HG03342 (cell line): ENCODE data around the gene CKM.
"Not testable (repeated sequence)": the region's sequence is repeated elsewhere in the genome, so short reads cannot be mapped to it uniquely, and the experiment has no call there.

Experiments used
- ATAC-seq: cut with Tn5 transposase; IDR thresholded peaks from one replicate; pipeline ENCODE4 v1.9.1; 2021; ENCODE audit warnings: mild to moderate bottlenecking, moderate library complexity; ENCODE audit not compliant: unreplicated experiment

Gene CKM

DNA sequence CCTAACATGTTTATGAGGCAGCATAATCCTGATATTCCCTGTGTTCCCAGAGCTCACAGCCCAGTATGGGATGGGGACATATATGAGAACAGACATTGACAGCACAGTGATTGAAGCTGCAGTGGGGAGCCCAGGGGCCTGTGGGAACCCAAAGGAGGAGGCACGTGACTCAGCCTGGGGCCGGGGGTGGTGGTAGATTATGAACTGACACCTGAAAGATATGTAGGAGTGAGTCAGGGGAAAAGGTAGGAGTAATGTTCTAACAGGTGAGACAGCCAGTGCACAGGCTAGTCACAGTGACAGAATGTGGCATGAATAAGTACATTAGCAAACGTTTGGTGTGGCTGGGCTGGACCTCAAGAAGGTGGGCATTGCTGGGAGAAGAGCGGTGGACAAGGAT is 29.0 kb downstream of the CKM start:
- ATAC-seq: no peak

DNA sequence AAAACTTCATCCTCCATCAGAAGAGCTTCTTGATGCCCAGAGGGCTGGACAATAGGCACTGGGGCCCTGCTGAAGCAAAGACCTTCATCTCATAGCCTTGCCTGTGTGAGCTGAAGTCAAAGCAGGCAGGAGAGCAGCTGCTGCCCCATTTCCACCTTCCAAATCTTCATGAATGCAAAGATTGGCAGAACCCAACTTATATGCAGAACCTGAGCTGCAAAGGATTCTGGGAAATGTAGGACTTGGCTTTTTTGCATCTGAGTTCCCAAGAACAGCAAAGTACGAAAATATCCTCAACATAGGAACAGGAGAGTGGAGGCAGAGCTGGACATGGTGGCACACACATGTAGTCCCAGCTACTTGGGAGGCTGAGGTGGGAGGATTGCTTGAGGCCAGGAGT is 30.8 kb downstream of the CKM start:
- no peak for ATAC-seq

DNA sequence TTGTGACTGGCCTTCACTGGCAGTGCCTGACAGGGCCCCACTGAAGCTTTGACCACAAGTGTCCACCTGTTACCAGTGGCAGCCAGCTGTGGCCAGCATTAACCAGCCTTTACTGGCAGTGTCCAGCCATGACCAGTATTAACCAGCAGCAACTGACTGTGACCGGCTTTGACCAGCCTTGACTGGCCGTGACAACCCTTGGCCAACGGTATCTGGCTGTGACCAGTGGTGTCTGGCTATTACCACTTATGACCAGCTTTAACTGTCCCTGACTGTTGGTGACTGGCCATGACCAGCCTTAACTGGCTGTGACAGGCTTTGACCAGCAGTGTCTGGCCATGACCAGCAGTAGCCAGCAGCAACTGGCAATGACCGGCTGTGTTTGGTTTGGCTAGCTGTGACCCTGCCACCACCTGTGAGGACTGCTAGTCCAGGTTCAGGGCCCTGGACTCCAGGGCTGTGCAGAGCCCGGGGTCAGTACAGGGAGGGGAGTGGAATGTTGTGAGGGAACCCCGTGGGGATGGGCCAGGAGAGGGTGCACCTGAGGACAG is 32.2 kb downstream of the CKM start:
- ATAC-seq: no peak

DNA sequence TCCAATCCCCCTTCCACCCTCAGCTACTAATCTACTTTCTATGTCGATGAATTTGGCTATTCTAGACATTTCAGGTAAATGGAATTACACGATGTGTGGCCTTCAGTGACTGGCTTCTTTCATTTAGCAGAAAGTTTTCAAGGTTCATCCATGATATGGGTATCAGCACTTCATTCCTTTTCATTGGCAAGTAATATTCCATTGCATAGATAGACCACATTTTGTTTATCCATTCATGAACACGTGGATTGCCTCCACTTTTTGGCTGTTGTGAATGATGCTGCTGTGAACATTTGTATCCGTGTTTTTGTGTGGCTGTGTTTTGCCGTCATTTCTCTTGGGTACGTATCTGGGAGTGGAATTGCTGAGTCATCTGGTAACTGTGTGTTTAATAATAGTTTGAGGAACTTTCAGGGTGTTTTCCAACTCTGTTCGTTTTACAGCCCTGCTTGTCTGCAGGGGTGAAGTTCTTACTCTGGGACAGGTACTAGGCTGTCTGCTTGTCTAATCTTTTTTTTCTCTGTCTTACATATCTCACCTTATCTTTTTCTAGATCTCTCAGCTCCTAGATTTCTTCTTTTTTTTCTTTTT is 39.1 kb downstream of the CKM start:
- ATAC-seq: no peak

DNA sequence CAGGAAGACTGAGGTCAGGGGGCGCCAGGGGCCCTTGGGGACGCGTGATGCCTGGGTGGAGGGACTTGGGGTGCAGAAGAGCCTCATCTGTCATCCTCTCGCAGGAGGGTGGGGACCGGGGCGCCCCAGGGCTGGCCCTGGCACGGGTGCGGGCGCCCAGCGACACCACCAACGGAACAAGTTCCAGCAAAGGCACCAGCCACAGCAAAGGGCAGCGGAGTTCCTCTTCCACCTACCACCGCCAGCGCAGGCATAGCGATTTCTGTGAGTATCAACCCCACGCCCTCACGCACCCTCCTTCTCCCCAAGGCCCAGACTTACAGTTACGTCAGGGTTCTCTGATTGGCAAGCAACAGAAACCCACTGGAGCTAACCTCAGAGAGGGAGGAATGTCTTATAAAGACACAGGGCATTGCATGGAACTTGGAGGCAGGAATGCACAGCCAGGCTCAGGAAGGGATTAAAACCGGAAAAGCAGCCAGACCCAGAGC is 42.2 kb downstream of the CKM start:
- no peak for ATAC-seq

DNA sequence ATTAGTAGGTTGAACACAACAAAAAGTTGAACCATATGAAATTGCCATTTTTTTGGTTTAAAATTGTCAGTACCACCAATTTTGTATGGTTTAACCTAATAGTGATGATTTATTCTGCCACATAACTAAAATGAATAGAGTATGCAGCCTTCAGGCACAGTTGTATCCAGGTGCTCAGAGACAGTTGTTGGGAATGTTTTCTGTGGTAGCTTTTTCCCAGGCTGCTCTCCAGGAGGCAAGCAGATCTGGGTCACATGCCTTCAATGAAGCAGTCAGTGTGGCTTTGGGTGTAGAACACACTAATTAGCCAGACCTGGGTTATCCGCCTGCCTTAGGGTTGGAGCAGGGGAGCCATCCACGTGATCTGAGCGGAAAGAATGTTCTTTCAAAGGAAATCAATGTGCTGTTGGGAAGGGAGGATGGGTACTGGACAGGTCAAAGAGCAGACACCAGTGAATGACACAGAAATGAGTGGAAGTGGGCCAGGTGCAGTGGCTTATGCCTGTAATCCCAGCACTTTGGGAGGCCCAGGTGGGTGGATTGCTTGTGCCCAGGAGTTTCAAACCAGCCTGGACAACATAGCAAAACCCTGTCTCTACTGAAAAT is 43.0 kb downstream of the CKM start:
- ATAC-seq: no peak

DNA sequence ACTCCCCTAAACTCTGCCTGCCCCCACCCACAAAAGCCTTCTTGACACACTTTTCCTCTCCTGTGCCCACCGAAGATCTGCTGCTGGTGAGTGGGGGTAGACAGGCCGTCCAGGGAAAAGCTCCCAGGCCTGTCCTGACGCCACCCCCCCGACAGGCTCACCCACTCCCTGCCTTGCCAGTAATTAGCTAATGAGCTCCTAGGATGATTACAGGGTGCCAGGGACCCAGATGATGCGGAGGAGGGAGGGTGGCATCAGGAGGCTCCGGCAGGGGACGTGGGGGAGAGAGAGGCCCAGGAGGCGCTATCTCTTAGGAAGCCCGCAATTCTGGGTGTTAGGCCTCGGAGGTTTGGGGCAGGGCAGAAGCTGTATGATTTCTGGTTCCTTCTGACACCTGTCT is 44.6 kb downstream of the CKM start:
- ATAC-seq: no peak

DNA sequence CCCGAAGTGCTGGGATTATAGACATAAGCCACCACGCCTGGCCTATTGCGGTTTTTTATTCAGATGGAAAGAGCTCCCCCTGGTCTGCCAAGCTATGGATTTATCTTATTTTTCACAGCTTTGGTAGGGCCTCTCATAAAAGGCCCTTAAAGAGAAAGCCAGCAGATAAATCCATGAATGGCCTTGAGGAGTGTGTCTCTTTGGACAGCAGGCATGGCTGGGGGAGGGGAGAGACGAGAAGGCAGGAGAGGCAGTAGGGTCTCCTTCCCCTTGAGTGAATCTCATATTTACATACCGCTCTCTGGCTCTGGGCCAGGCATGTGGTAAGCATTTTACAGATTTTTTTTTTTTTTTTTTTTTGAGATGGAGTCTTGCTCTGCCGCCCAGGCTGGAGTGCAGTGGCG is 46.4 kb downstream of the CKM start:
- no peak for ATAC-seq

DNA sequence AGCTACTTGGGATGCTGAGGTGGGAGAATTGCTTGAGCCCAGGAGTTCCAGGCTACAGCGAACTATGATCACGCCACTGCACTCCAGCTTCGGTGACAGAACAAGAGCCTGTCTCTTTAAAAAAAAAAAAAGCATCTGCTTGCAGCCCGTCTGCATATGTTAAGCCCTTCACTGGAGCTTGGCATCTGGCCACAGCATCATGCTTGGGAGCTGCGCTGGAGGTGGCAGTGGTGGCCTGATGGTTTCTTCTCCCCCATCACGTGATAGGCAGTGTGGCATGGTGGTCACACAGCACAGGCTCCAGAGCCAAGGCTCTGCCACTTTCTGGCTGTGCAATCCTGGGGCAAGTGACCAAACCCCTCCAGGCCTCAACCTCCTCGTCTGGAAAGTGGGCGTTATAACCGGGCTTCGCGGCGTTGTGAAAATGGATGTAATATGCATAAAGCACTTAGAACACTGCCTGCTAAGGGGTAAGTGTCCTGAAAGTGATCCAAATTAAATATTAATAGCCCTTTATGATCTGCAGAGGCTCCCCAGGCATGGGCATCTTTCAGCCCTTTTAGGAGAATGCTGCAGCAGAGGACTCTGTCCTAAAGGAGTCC is 47.2 kb downstream of the CKM start:
- ATAC-seq: no peak

DNA sequence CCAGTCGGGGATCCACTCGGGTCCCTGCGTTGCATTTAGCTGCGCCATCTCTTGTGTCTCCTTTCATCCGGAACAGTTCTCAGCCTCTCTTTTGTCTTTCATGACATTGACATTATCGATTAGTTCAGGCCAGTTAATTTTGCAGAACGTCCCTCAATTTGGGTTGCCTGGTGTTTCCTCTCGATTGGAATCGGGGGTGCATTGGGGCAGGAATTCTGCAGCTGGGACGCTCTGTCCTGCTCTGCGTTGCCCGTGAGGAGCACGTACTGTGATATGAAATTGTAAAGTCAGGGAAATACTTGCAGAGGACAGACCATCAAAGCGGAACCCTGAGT is 49.2 kb downstream of the CKM start:
- ATAC-seq: no peak

DNA sequence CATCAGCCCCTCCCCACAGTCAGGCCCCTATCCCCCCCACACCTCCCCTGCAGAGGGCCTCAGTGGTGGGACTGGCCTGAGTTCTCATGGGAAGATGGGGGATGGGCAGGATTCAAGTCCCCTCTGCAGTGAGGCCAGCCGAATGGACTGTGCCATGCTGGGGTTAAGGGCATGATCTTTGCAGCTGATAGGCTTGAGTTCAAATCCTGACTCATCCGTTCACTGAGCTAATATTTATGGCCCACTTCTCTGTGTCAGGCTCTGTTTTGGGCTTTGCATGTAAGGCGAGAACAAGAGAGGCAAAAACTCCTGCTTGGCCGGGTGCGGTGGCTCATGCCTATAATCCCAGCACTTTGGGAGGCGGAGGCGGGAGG is 51.0 kb downstream of the CKM start:
- no peak for ATAC-seq

DNA sequence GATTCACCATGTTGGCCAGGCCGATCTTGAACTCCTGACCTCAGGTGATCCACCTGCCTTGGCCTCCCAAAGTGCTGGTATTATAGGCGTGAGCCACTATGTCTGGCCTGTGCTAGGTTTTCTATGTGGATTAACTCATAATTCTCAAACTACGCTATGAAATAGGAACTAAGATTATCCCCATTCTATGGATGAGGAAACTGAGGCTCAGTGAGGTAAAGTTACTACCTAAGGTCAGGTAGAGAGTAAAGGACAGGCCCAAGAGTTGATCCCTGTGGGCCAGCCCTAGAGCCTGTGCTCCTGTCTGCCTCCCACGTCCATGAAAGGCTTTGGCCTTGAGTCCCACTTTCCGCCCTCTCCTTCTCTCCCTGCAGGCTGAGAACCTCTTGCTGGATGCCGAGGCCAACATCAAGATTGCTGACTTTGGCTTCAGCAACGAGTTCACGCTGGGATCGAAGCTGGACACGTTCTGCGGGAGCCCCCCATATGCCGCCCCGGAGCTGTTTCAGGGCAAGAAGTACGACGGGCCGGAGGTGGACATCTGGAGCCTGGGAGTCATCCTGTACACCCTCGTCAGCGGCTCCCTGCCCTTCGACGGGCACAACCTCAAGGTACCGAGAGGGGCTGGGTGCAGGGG is 51.5 kb downstream of the CKM start:
- ATAC-seq: no peak

DNA sequence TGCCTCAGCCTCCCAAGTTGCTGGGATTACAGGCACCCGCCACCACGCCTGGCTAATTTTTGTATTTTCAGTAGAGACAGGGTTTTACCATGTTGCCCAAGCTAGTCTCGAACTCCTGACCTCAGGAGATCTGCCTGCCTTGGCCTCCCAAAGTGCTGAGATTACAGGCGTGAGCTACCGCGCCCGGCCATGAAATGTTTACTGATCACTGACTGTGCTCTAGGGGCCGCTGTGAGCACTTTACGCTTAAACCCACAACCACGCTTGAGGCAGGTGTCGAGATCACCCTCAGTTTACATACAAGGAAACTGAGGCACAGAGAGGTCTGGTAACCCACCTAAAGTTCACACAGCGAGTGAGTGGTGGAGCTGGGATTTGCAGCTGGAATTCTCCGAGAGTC is 52.7 kb downstream of the CKM start:
- ATAC-seq: not testable (repeated sequence)

DNA sequence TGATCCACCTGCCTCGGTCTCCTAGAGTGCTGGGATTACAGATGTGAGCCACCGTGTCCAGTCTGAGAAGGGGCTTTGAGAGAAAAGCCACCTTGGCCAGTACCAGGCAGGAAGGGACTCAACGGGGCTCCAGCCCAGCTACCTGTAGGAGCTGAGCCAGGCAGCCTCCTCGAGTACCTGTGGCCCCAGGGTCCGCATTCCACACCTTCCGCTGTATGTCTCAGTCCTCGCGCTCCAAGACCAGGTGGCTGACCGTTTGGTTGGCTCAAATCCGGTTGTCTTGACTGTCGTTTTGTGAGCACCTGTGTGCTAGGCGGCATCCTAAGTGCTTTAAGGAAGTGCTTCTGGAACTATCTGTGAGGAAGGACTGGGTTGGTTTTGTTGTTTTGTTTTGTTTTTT is 55.4 kb downstream of the CKM start:
- no peak for ATAC-seq

DNA sequence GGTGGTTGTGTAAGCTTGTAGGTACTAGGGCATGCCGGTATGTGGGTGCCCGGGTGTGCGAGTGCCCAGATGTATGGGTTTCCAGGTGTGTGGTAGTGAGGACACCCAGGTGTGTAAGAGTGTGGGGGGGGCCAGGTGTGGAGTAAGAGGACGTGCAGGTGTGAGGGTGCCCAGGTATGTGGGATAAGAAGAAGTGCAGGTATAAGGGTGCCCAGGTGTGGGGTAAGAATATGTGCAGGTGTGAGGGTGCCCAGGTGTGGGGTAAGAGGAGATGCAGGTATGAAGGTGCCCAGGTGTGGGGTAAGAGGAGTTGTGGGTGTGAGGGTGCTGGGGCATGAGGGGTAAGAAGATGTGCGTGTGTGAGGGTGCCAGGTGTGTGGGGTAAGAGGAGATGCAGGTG is 57.3 kb downstream of the CKM start:
- no peak for ATAC-seq

DNA sequence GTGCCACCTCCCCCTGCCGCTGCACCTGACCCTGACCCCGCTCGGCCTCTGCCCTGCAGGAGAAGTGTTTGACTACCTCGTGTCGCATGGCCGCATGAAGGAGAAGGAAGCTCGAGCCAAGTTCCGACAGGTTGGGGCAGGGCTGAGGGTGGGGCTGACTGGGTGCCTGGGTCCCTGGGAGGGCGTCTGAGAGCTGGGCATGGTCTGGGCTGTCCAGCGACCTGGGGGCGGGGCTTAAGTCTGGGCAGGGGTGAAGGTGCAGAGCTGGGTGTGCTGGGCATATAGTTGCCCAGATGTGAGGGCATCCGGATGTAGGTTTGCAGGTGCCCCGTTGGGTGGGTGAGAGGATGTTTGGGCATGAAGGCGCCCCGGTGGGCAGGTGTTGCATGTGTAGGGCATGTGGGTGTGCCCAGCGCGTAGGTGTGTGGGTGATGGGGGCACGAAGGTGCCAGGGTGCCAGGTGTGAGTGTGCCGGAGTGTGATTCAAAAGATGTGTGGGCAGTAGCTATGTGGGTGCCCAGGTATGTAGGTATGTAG is 57.8 kb downstream of the CKM start:
- ATAC-seq: no peak

DNA sequence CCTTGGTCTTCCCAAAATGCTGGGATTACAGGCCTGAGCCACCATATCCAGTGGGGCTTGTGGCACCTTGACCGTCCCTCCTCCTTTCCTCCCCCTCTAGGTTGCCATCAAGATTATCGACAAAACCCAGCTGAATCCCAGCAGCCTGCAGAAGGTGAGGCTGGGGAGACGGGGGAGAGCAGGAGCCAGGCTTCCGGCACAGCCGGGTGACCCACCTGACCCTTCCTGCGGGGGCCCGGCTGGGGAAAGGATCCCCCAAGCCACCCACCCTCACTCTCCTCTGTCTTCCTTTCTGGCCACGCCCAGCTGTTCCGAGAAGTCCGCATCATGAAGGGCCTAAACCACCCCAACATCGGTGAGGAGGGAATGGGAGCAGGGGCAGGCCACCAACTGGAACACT is 59.7 kb downstream of the CKM start:
- ATAC-seq: no peak

DNA sequence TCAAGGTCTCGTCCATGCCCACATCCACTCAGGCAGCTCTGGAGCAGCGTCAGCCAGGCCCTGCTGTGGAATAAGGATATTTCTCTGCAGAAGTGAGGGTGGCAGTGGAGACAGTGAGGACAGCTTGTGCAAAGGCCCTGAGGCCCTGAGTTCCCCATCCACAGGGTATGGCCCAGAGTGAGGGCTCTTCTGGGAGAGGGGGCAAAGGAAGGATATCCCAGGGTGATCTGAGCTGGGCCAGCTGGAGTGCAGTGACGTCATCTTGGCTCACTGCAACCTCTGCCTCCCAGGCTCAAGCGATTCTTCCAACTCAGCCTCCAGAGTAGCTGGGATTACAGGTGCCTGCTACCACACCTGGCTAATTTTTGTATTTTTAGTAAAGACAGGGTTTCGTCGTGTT is 60.1 kb downstream of the CKM start:
- no peak for ATAC-seq

DNA sequence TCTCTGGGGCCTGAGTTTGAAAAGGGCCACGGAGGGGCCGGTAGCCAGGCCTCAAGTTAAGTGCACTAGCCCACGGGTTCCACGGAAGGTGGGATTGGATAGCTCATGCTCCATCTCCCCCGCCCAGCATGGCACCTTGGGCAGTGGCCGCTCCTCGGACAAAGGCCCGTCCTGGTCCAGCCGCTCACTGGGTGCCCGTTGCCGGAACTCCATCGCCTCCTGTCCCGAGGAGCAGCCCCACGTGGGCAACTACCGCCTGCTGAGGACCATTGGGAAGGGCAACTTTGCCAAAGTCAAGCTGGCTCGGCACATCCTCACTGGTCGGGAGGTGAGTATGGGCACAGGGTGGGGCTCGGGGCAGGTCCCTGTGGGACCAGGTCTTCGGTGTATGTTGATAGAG is 63.8 kb downstream of the CKM start:
- no peak for ATAC-seq

DNA sequence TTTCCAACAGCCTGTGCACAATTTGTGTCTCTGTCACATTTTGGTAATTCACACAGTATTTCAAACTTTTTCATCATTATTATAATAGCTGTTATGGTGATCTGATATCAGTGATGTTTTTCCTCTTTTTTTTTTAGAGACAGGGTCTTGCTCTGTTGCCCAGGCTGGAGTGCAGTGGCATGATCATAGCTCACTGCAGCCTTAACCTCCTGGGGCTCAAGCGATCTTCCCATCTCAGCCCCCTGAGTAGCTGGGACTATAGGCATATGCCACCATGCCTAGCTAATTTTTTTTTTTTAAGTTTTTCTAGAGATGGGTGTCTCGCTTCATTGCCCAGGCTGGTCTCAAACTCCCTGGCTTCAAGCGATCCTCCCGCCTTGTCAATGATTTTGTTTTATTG is 65.8 kb downstream of the CKM start:
- no peak for ATAC-seq
